Small intestine (tissue), 7 donors: Measurements from ENCODE around the gene ADPGK. TPM values are rescaled to one million over a fixed set of nuclear protein-coding genes. Genes with fewer than 3 reads are reported as not detected.
"Not testable (repeated sequence)": the region's sequence is repeated elsewhere in the genome, so short reads cannot be mapped to it uniquely, and the experiment has no call there.

Experiments
- DNase-seq, 2 donors: peaks; one replicate each; pipeline versions ENCODE4 v3.0.0 to v3.0.0-alpha.2; 2013
- FAIRE-seq: peaks from 2 replicates; lab custom pipeline; 2012; peaks lifted over from hg19 to GRCh38; lab: Jason Lieb, UNC
- H3K27ac ChIP-seq, 3 donors: one replicate each; pipeline ENCODE4 v1.5.1; 2013; ENCODE audit warnings: low read length in 2 of 3, mild to moderate bottlenecking in 2 of 3, control low read depth in 1 of 3, inconsistent platforms in 1 of 3, low read depth in 1 of 3, moderate library complexity in 1 of 3
- H3K27me3 ChIP-seq, 3 donors: one replicate each; pipeline ENCODE4 v1.6.1; 2013; ENCODE audit warnings: low read length in 3 of 3, inconsistent platforms in 1 of 3; ENCODE audit not compliant: control insufficient read depth in 3 of 3, insufficient read depth in 3 of 3
- H3K36me3 ChIP-seq, 3 donors: one replicate each; pipeline ENCODE4 v1.6.1; 2013; ENCODE audit warnings: low read length in 3 of 3, inconsistent platforms in 1 of 3, low read depth in 1 of 3, mild to moderate bottlenecking in 1 of 3, moderate library complexity in 1 of 3; ENCODE audit not compliant: control insufficient read depth in 3 of 3, insufficient read depth in 2 of 3
- H3K4me1 ChIP-seq, 3 donors: one replicate each; pipeline ENCODE4 v1.6.1; 2013; ENCODE audit warnings: low read length in 2 of 3, inconsistent platforms in 1 of 3, low read depth in 1 of 3, mild to moderate bottlenecking in 1 of 3, moderate library complexity in 1 of 3; ENCODE audit not compliant: control insufficient read depth in 3 of 3, insufficient read depth in 2 of 3
- H3K4me3 ChIP-seq, 3 donors: one replicate each; pipeline ENCODE4 v1.5.1; 2013; ENCODE audit warnings: low read length in 3 of 3, control low read depth in 1 of 3, inconsistent platforms in 1 of 3, low read depth in 1 of 3, mild to moderate bottlenecking in 1 of 3, moderate library complexity in 1 of 3
- H3K9me3 ChIP-seq, 2 donors: one replicate each; pipeline ENCODE4 v1.6.1; 2013; ENCODE audit warnings: low read depth in 1 of 2, low read length in 1 of 2; ENCODE audit not compliant: control insufficient read depth in 2 of 2, insufficient read depth in 1 of 2
- WGBS, 3 donors: extraction: QIAGEN DNeasy Blood & Tissue Kit; methylation state at CpG; one replicate each; pipeline ENCODE4 v1.1.7; 2013; 5-methylcytosine and 5-hydroxymethylcytosine counted together
- polyA plus RNA-seq, 4 donors: library from polyadenylated mRNA; stranded (reverse) in 3 of 4; unstranded in 1 of 4; fragments of 200-250 nt in 3 of 4; fragments of 120-200 nt in 1 of 4; gene quantifications; one replicate each; pipeline versions ENCODE4 v1.2.1 to v1.2.3, GENCODE V29; 2013
- donor health status: healthy with polysubstance abuse.
- donor health status: control.
- donor health status: control.
- donor health status: Bipolar disorder and iron deficiency.
- donor health status: healthy.

The ADPGK gene
- polyA plus RNA-seq, 4 donors: 18.1 to 48.0 (median 26.2) TPM

GRCh38 chr15:72708551-72709303 lies 74.8 kb downstream of the ADPGK start:
- not testable (repeated sequence) for H3K27me3 ChIP-seq, DNase-seq, FAIRE-seq, H3K4me1 ChIP-seq, H3K9me3 ChIP-seq, H3K27ac ChIP-seq, H3K36me3 ChIP-seq, H3K4me3 ChIP-seq
- WGBS, 3 donors: 85 to 90% (median 86%) methylated on average over 8 of the region's 8 CpGs

GRCh38 chr15:72706266-72706665 lies 77.3 kb downstream of the ADPGK start:
- FAIRE-seq (no peak), DNase-seq (no peak)
- 83 to 91% (median 89%) methylated on average over 11 of the region's 11 CpGs for WGBS, 3 donors

More at GRCh38 chr15:72706266-72706665, 77.3 kb downstream of the ADPGK start:
- H3K27me3 ChIP-seq: no peaks in the 10 kb centered on the region
- H3K27ac ChIP-seq: no peak overlapping the region
- no peak overlapping the region for H3K4me3 ChIP-seq
- no peaks in the 10 kb centered on the region for H3K36me3 ChIP-seq
- no peaks in the 10 kb centered on the region for H3K4me1 ChIP-seq
- no peaks in the 10 kb centered on the region for H3K9me3 ChIP-seq

Other genes starting within 250 kb of the ADPGK start
- gene GOLGA6B, start 129.1 kb downstream of the ADPGK start, polyA plus RNA-seq: under 1 TPM in 1 of 4 donors, not detected in 3; 0.06 TPM
- gene HIGD2B, start 97.6 kb downstream of the ADPGK start, polyA plus RNA-seq: under 1 TPM in 1 of 4 donors, not detected in 3; 0.04 TPM
- gene BBS4, start 97.6 kb downstream of the ADPGK start, polyA plus RNA-seq: 10 to 100 TPM in 1 of 4 donors, 1 to 10 TPM in 3; 2.9 to 27.2 (median 6.0) TPM